ENCODE data around the gene CCDC86.

CCDC86 gene

GRCh38 chr11:60863550-60864521, 21.9 kb downstream of the CCDC86 start:
- DNase-seq (ENCODE audit: low spot score), result no peak
- in situ Hi-C loops (cut with MboI; ENCODE audit: low pct_unique_long_range_greater_than_20kb, low sequenced_read_pairs, unreplicated experiment), result no loop called here
- TF ChIP-seq CTCF (IDR thresholded peaks at IDR 0.05; ENCODE audit: extremely low read depth, insufficient read depth, missing control alignments), result no peak

- TF ChIP-seq CTCF (IDR thresholded peaks at IDR 0.05; ENCODE audit: extremely low read depth, insufficient read depth, missing control alignments), result no peak
- in situ Hi-C loops (cut with MboI; ENCODE audit: low pct_unique_long_range_greater_than_20kb, low sequenced_read_pairs, unreplicated experiment), result no loop called here
- DNase-seq (ENCODE audit: low spot score), result no peak
Observed at GRCh38 chr11:60864856-60865513, 23.1 kb downstream of the CCDC86 start.

GRCh38 chr11:60866911-60867870, 25.3 kb downstream of the CCDC86 start, which contains the start of gene ZP1:
TSS of gene ZP1 (plus strand) at chr11:60867542. CDS start at chr11:60867562, 20 bp downstream.
- in situ Hi-C loops (cut with MboI; ENCODE audit: low pct_unique_long_range_greater_than_20kb, low sequenced_read_pairs, unreplicated experiment), result no loop called here
- DNase-seq (ENCODE audit: low spot score), result no peak
- no peak for TF ChIP-seq CTCF (IDR thresholded peaks at IDR 0.05; ENCODE audit: extremely low read depth, insufficient read depth, missing control alignments)

GRCh38 chr11:60867871-60868681, 26.2 kb downstream of the CCDC86 start:
- no peak for DNase-seq (ENCODE audit: low spot score)
- in situ Hi-C loops (cut with MboI; ENCODE audit: low pct_unique_long_range_greater_than_20kb, low sequenced_read_pairs, unreplicated experiment), result no loop called here
- no peak for TF ChIP-seq CTCF (IDR thresholded peaks at IDR 0.05; ENCODE audit: extremely low read depth, insufficient read depth, missing control alignments)

- in situ Hi-C loops (cut with MboI; ENCODE audit: low pct_unique_long_range_greater_than_20kb, low sequenced_read_pairs, unreplicated experiment), result no loop called here
- no peak for TF ChIP-seq CTCF (IDR thresholded peaks at IDR 0.05; ENCODE audit: extremely low read depth, insufficient read depth, missing control alignments)
- DNase-seq (ENCODE audit: low spot score), result no peak
Observed at GRCh38 chr11:60868682-60869450, 27.0 kb downstream of the CCDC86 start.
